GM12878 (cell line): ENCODE measurements around the gene KRTAP5-10.

Experiments used
- CBFB ChIP-seq: IDR thresholded peaks from 2 replicates; pipeline ENCODE4 v1.6.1; 2016; ENCODE audit warnings: antibody characterized with exemption, low read depth
- GABPA ChIP-seq: IDR thresholded peaks from 2 replicates; pipeline ENCODE4 v1.6.1; 2014; ENCODE audit warnings: antibody characterized with exemption, low read depth, mild to moderate bottlenecking, inconsistent platforms
- NFYB ChIP-seq: IDR thresholded peaks from 2 replicates; pipeline ENCODE4 v1.6.1; 2011; ENCODE audit warnings: low read depth, mild to moderate bottlenecking, low read length, improper control_type of control experiment, moderate library complexity; ENCODE audit not compliant: insufficient read depth
- RELA ChIP-seq: fragments of 450-650 bp; IDR thresholded peaks from 2 replicates; pipeline ENCODE4 v1.8.0; 2014; ENCODE audit warnings: borderline replicate concordance; ENCODE audit not compliant: partially characterized antibody
- SIX5 ChIP-seq: IDR thresholded peaks from 2 replicates; pipeline ENCODE4 v1.6.1; 2011; ENCODE audit warnings: mild to moderate bottlenecking, low read depth, low read length, moderate library complexity; ENCODE audit not compliant: severe bottlenecking
- SMC3 ChIP-seq: IDR thresholded peaks from 2 replicates; pipeline ENCODE4 v1.6.1; 2011; ENCODE audit warnings: low read length, improper control_type of control experiment, borderline replicate concordance
- ZNF687 ChIP-seq: fragments of 450-650 bp; IDR thresholded peaks from 2 replicates; pipeline ENCODE4 v1.6.1; 2017; ENCODE audit warnings: mild to moderate bottlenecking, moderate library complexity

- TF ChIP-seq RELA, result no peak
- no peak for TF ChIP-seq NFYB
- TF ChIP-seq ZNF687, result no peak
- TF ChIP-seq CBFB, result no peak
- TF ChIP-seq SMC3, result no peak
- TF ChIP-seq GABPA, result no peak
- TF ChIP-seq SIX5, result no peak
Observed at GRCh38 chr11:71525188-71525937, 40.0 kb upstream of the KRTAP5-10 start.
